HCT116 (cell line): ENCODE data around the gene POPDC2. TPM values are rescaled to one million over a fixed set of nuclear protein-coding genes. Genes with fewer than 3 reads are reported as not detected.

ENCODE experiments used
- ATAC-seq: fragments of 200-7000 bp; cut with Tn5 transposase; 2 replicates; pipeline ENCODE4 v1.9.1; 2020; ENCODE audit warnings: mild to moderate bottlenecking, moderate library complexity
- BruUV-seq: library from RNA; stranded (reverse); fragments of 400-500 nt; replicated peaks from 2 replicates; lab custom pipeline; 2021; lab: Mats Ljungman, UMichigan
- CTCF ChIA-PET: fragments of 300-600 bp; sonication (Branson Sonifier 250); formaldehyde crosslinking; loops from one replicate; lab custom pipeline; 2021; ENCODE audit warnings: antibody characterized with exemption; lab: Charles Lee
- POLR2A ChIA-PET: fragments of 300-600, 350-600 bp; sonication (Branson Sonifier 250); formaldehyde crosslinking; loops from one replicate; lab custom pipeline; 2021; ENCODE audit warnings: antibody characterized with exemption; lab: Charles Lee
- RAD21 ChIA-PET, 2 experiments: fragments of 300-600 bp; sonication (Branson Sonifier 250); formaldehyde crosslinking; loops; one replicate each; lab custom pipeline; 2023; ENCODE audit warnings: low total read pairs in 2 of 2; ENCODE audit not compliant: uncharacterized antibody in 2 of 2, unreplicated experiment in 2 of 2, low non-redundant PET in 1 of 2; lab: Charles Lee
- DNase-seq: peaks from one replicate; pipeline ENCODE4 v3.0.0-alpha.2; 2010; ENCODE audit warnings: low read depth, low spot score
- H2AFZ ChIP-seq: fragments of 200-600 bp; shearing (Covaris generic), sonication (generic); 2 replicates; pipeline ENCODE4 v1.6.1; 2017; ENCODE audit warnings: low read depth, mixed run types, mixed read lengths, antibody characterized with exemption, low read length; ENCODE audit not compliant: poor library complexity, severe bottlenecking
- H3K27ac ChIP-seq: 2 replicates; pipeline ENCODE4 v1.5.1; 2012; ENCODE audit warnings: low read depth, low read length
- H3K27me3 ChIP-seq: fragments of 200-600 bp; sonication (generic); 2 replicates; pipeline ENCODE4 v1.6.1; 2016; ENCODE audit warnings: mixed run types, low read length, mixed read lengths; ENCODE audit not compliant: insufficient read depth
- H3K36me3 ChIP-seq, 2 experiments: fragments of 200-500 bp in 1 of 2; fragments of 200-600 bp in 1 of 2; sonication (Bioruptor generic) in 1 of 2; sonication (generic) in 1 of 2; 2 replicates each; pipeline versions ENCODE4 v1.5.1 to v1.6.1; 2014 to 2016; ENCODE audit warnings: low read length in 2 of 2, inconsistent platforms in 1 of 2, mixed read lengths in 1 of 2, mixed run types in 1 of 2; ENCODE audit not compliant: insufficient read depth in 2 of 2, control insufficient read depth in 1 of 2
- H3K4me1 ChIP-seq, 2 experiments: fragments of 200-600 bp in 1 of 2; sonication (generic) in 1 of 2; 2 replicates each; pipeline versions ENCODE4 v1.5.1 to v1.6.1; 2012 to 2017; ENCODE audit warnings: low read length in 2 of 2, inconsistent platforms in 1 of 2, mild to moderate bottlenecking in 1 of 2, mixed read lengths in 1 of 2, mixed run types in 1 of 2, moderate library complexity in 1 of 2; ENCODE audit not compliant: insufficient read depth in 2 of 2, control insufficient read depth in 1 of 2
- H3K4me2 ChIP-seq: fragments of 200-600 bp; sonication (generic); 2 replicates; pipeline ENCODE4 v1.6.1; 2017; ENCODE audit warnings: mixed run types, low read length, mixed read lengths
- H3K4me3 ChIP-seq, 2 experiments: fragments of 200-600 bp in 1 of 2; sonication (generic) in 1 of 2; replicated peaks in 1 of 2; 2 replicates each; pipeline ENCODE4 v1.5.1; 2011 to 2016; ENCODE audit warnings: low read length in 2 of 2, control low read depth in 1 of 2, low read depth in 1 of 2, mild to moderate bottlenecking in 1 of 2, mixed read lengths in 1 of 2, mixed run types in 1 of 2
- H3K79me2 ChIP-seq: fragments of 200-600 bp; sonication (generic); 2 replicates; pipeline ENCODE4 v1.6.1; 2017; ENCODE audit warnings: mild to moderate bottlenecking, mixed run types, low read length, moderate library complexity, mixed read lengths; ENCODE audit not compliant: insufficient read depth
- H3K9ac ChIP-seq: fragments of 200-600 bp; sonication (generic); 2 replicates; pipeline ENCODE4 v1.6.1; 2016; ENCODE audit warnings: low read length, mixed read lengths
- H3K9me2 ChIP-seq: fragments of 200-600 bp; sonication (generic), shearing (Covaris generic); 2 replicates; pipeline ENCODE4 v1.6.1; 2017; ENCODE audit warnings: mixed run types, mild to moderate bottlenecking, moderate library complexity; ENCODE audit not compliant: insufficient read depth
- H3K9me3 ChIP-seq, 2 experiments: fragments of 200-500 bp in 1 of 2; fragments of 200-600 bp in 1 of 2; sonication (Bioruptor generic) in 1 of 2; sonication (generic) in 1 of 2; 2 replicates each; pipeline ENCODE4 v1.6.1; 2014 to 2017; ENCODE audit warnings: low read length in 2 of 2, mixed read lengths in 2 of 2, inconsistent platforms in 1 of 2, low read depth in 1 of 2, mild to moderate bottlenecking in 1 of 2, mixed run types in 1 of 2, moderate library complexity in 1 of 2; ENCODE audit not compliant: control insufficient read depth in 1 of 2, insufficient read depth in 1 of 2
- H4K20me1 ChIP-seq: fragments of 200-600 bp; sonication (generic), shearing (Covaris generic); 2 replicates; pipeline ENCODE4 v1.6.1; 2017; ENCODE audit warnings: mixed run types, mild to moderate bottlenecking, moderate library complexity; ENCODE audit not compliant: insufficient read depth
- CEBPB ChIP-seq: IDR thresholded peaks from 2 replicates; pipeline ENCODE4 v1.6.1; 2012; ENCODE audit warnings: low read depth
- EGR1 ChIP-seq: IDR thresholded peaks from 2 replicates; pipeline ENCODE4 v1.6.1; 2012; ENCODE audit warnings: low read depth
- FOSL1 ChIP-seq: IDR thresholded peaks from 2 replicates; pipeline ENCODE4 v1.6.1; 2012; ENCODE audit warnings: low read depth
- JUND ChIP-seq: IDR thresholded peaks from 2 replicates; pipeline ENCODE4 v1.6.1; 2012
- POLR2A ChIP-seq: IDR thresholded peaks from 2 replicates; pipeline ENCODE4 v1.7.0; 2011; ENCODE audit warnings: borderline replicate concordance; ENCODE audit not compliant: insufficient read depth, insufficient read length; ENCODE audit errors: extremely low read depth
- POLR2AphosphoS5 ChIP-seq: IDR thresholded peaks from 2 replicates; pipeline ENCODE4 v1.6.1; 2011; ENCODE audit warnings: mild to moderate bottlenecking, low read depth, low read length, moderate library complexity
- RAD21 ChIP-seq: IDR thresholded peaks from 2 replicates; pipeline ENCODE4 v1.6.1; 2012; ENCODE audit warnings: low read depth, mild to moderate bottlenecking
- SP1 ChIP-seq: IDR thresholded peaks from 2 replicates; pipeline ENCODE4 v1.6.1; 2012; ENCODE audit warnings: low read depth
- SRF ChIP-seq: IDR thresholded peaks from 2 replicates; pipeline ENCODE4 v1.6.1; 2012; ENCODE audit warnings: low read depth
- TCF7L2 ChIP-seq: IDR thresholded peaks from 2 replicates; pipeline ENCODE4 v1.7.0; 2011; ENCODE audit warnings: borderline replicate concordance, inconsistent platforms; ENCODE audit not compliant: insufficient read depth, insufficient read length; ENCODE audit errors: extremely low read depth
- YY1 ChIP-seq: IDR thresholded peaks from 2 replicates; pipeline ENCODE4 v1.6.1; 2011; ENCODE audit warnings: low read length, low read depth, moderate library complexity, mild to moderate bottlenecking; ENCODE audit not compliant: insufficient replicate concordance; ENCODE audit errors: extremely low read depth
- ZBTB33 ChIP-seq: IDR thresholded peaks from 2 replicates; pipeline ENCODE4 v1.6.1; 2011; ENCODE audit warnings: mild to moderate bottlenecking, low read length, moderate library complexity; ENCODE audit not compliant: insufficient replicate concordance; ENCODE audit errors: extremely low read depth
- ZNF274 ChIP-seq: fragments of 200-500 bp; sonication (Bioruptor generic); IDR thresholded peaks from 2 replicates; pipeline ENCODE4 v1.6.1; 2014; ENCODE audit warnings: mild to moderate bottlenecking, low read depth, low read length, inconsistent platforms
- intact Hi-C: fragments of 100-400 bp; cut with micrococcal nuclease; formaldehyde crosslinking; loops from 2 replicates; pipeline ENCODE4 v1.10.0; 2022
- total RNA-seq: library from RNA; stranded (reverse); gene quantifications from one replicate; pipeline ENCODE4 v1.2.1, GENCODE V29; 2021; ENCODE audit not compliant: unreplicated experiment
- TF ChIP-seq, protein P1 (sequence below): IDR thresholded peaks from 2 replicates; pipeline ENCODE4 v1.6.1; 2012
- TF ChIP-seq, protein P2 (sequence below): IDR thresholded peaks from 2 replicates; pipeline ENCODE4 v1.6.1; 2012

The POPDC2 gene
- total RNA-seq, 1 experiment from 2014 or later = 1.6 TPM

GRCh38 chr3:119632829-119633228 is 27.6 kb downstream of the POPDC2 start:
- Histone ChIP-seq H3K4me1 (peaks cover 0 to 9% of the 10 kb centered on the region in 2 experiments; a peak in 2 of 4 replicates), H3K79me2 (no peaks in the 10 kb centered on the region), H3K27me3 (peaks cover 1% of the 10 kb centered on the region; the same call in 1 of the 2 replicates), H3K9me2 (no peaks in the 10 kb centered on the region), H3K27ac (no peak overlapping the region), H2AFZ (no peak overlapping the region), H3K4me2 (no peak overlapping the region), H3K4me3 (no peak overlapping the region), H3K9ac (no peak overlapping the region), H3K36me3 (no peaks in the 10 kb centered on the region), H3K9me3 (no peaks in the 10 kb centered on the region), H4K20me1 (no peaks in the 10 kb centered on the region)
- no peak for TF ChIP-seq ZNF274
- no TSS peak for BruUV-seq
- no peak for ATAC-seq
- no peak for DNase-seq
- ChIA-PET POLR2A (no interaction called here), RAD21 (no interaction called here), CTCF (no interaction called here)
- intact Hi-C loops = no loop called here

DNA sequence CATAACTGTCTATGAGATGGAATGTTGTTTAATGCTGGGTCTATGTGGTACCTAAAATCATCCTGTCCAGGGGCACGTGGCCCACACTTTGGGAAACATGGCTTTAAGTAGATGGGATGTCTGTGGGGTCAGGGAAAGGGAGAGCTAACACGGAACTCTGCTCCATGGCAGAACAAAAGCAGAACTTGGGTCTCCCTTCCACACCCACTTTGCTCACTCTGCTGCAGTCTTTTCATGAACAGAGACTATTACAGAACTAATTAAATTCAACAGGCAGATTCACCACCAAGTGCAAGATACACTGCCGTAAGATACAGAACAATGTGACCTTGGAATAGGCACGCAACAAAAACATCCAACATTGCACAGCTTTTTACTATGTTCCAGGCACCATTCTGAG is 28.2 kb downstream of the POPDC2 start:
- H3K27me3 ChIP-seq = peaks cover 3% of the 10 kb centered on the region; the same call in 1 of the 2 replicates
- no peak for ATAC-seq
- H3K9me3 ChIP-seq = no peaks in the 10 kb centered on the region
- ChIA-PET POLR2A (no interaction called here), CTCF (no interaction called here)
- H4K20me1 ChIP-seq = no peaks in the 10 kb centered on the region
- no peak overlapping the region for H3K4me2 ChIP-seq
- H3K36me3 ChIP-seq = no peaks in the 10 kb centered on the region
- H3K79me2 ChIP-seq = no peaks in the 10 kb centered on the region
- H3K4me1 ChIP-seq = 0 out of 4 replicates have a peak, but pooled peaks cover 0 to 6% of the 10 kb centered on the region in 2 experiments
- H3K4me3 ChIP-seq = no peak overlapping the region
- intact Hi-C loops = no loop called here
- no peak overlapping the region for H3K9ac ChIP-seq
- TF ChIP-seq ZBTB33 (no peak), FOSL1 (no peak), POLR2A (no peak), SRF (no peak), YY1 (no peak), CEBPB (no peak), EGR1 (no peak), TCF7L2 (no peak), RAD21 (no peak), ZNF274 (no peak), JUND (no peak), SP1 (no peak), POLR2AphosphoS5 (no peak)
- TF ChIP-seq, protein P1, sequence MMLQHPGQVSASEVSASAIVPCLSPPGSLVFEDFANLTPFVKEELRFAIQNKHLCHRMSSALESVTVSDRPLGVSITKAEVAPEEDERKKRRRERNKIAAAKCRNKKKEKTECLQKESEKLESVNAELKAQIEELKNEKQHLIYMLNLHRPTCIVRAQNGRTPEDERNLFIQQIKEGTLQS = no peak
- TF ChIP-seq, protein P2, sequence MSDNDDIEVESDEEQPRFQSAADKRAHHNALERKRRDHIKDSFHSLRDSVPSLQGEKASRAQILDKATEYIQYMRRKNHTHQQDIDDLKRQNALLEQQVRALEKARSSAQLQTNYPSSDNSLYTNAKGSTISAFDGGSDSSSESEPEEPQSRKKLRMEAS = no peak
- TF ChIP-seq, all 23 proteins: peak for 0
- BruUV-seq = no TSS peak
- Histone ChIP-seq H3K9me2 (no peaks in the 10 kb centered on the region), H3K27ac (no peak overlapping the region), H2AFZ (no peak overlapping the region)
- RAD21 ChIA-PET = no interaction called here
- DNase-seq = no peak
